Endothelial cell (in vitro differentiated cells): ENCODE data around the gene ARG2. TPM values are rescaled to one million over a fixed set of nuclear protein-coding genes. Genes with fewer than 3 reads are reported as not detected.

Source experiments
- DNase-seq: peaks from one replicate; pipeline ENCODE4 v3.0.0; 2021; ENCODE audit warnings: low spot score
- H3K27ac Mint-ChIP-seq: one replicate; pipeline ENCODE4 v1.8.0; 2021; ENCODE audit warnings: mixed read lengths, inconsistent platforms; ENCODE audit not compliant: unreplicated experiment
- H3K27me3 Mint-ChIP-seq: one replicate; pipeline ENCODE4 v1.8.0; 2021; ENCODE audit warnings: mild to moderate bottlenecking, moderate library complexity, mixed read lengths, inconsistent platforms; ENCODE audit not compliant: unreplicated experiment
- H3K36me3 Mint-ChIP-seq: one replicate; pipeline ENCODE4 v1.8.0; 2021; ENCODE audit warnings: mild to moderate bottlenecking, low read depth, mixed read lengths, inconsistent platforms; ENCODE audit not compliant: unreplicated experiment
- H3K4me1 Mint-ChIP-seq: one replicate; pipeline ENCODE4 v1.8.0; 2021; ENCODE audit warnings: mild to moderate bottlenecking, mixed read lengths, inconsistent platforms; ENCODE audit not compliant: unreplicated experiment
- H3K4me3 Mint-ChIP-seq: one replicate; pipeline ENCODE4 v1.8.0; 2021; ENCODE audit warnings: mild to moderate bottlenecking, mixed read lengths, inconsistent platforms; ENCODE audit not compliant: unreplicated experiment
- H3K9me3 Mint-ChIP-seq: one replicate; pipeline ENCODE4 v1.8.0; 2021; ENCODE audit warnings: mixed read lengths, inconsistent platforms; ENCODE audit not compliant: unreplicated experiment
- CTCF ChIP-seq: fragments of 200-600 bp; sonication (generic); IDR thresholded peaks from one replicate; pipeline ENCODE4 v1.5.0; 2021; ENCODE audit warnings: antibody characterized with exemption; ENCODE audit not compliant: unreplicated experiment
- total RNA-seq: library from RNA; stranded (reverse); fragmentation: NEBNext Ultra II Directional; extraction: Animal tissue kit (Norgen Biotek cat#: 25700); gene quantifications from one replicate; pipeline ENCODE4 v1.2.1, GENCODE V29; 2021; ENCODE audit not compliant: unreplicated experiment

ARG2 gene
- total RNA-seq, 1 donor from 2014 or later, result 18.6 TPM

GRCh38 chr14:67641902-67642749 is 22.4 kb downstream of the ARG2 start:
- Mint-ChIP-seq H3K27ac (no peak overlapping the region), H3K27me3 (no peaks in the 10 kb centered on the region), H3K4me3 (no peak overlapping the region), H3K9me3 (no peaks in the 10 kb centered on the region), H3K36me3 (peaks cover 20% of the 10 kb centered on the region), H3K4me1 (no peaks in the 10 kb centered on the region)
- no peak for DNase-seq
- TF ChIP-seq CTCF, result no peak

- Mint-ChIP-seq H3K27me3 (no peaks in the 10 kb centered on the region), H3K27ac (no peak overlapping the region), H3K36me3 (peaks cover 22% of the 10 kb centered on the region), H3K4me1 (no peaks in the 10 kb centered on the region), H3K4me3 (peak overlapping the region; percentile 16), H3K9me3 (no peaks in the 10 kb centered on the region)
- TF ChIP-seq CTCF, result no peak
- no peak for DNase-seq
These were observed 24.0 kb downstream of the ARG2 start for GRCh38 chr14:67643713-67644112.

- no peak for TF ChIP-seq CTCF
- no peaks in the 10 kb centered on the region for H3K4me1 Mint-ChIP-seq
- DNase-seq, result no peak
- H3K36me3 Mint-ChIP-seq, result peaks cover 22% of the 10 kb centered on the region
- no peak overlapping the region for H3K4me3 Mint-ChIP-seq
- no peaks in the 10 kb centered on the region for H3K27me3 Mint-ChIP-seq
- H3K9me3 Mint-ChIP-seq, result no peaks in the 10 kb centered on the region
- no peak overlapping the region for H3K27ac Mint-ChIP-seq
These were observed 24.7 kb downstream of the ARG2 start for GRCh38 chr14:67644428-67644827.

GRCh38 chr14:67645414-67645813 is 25.7 kb downstream of the ARG2 start:
- Mint-ChIP-seq H3K27ac (no peak overlapping the region), H3K27me3 (no peaks in the 10 kb centered on the region), H3K9me3 (no peaks in the 10 kb centered on the region), H3K36me3 (peaks cover 27% of the 10 kb centered on the region), H3K4me1 (no peaks in the 10 kb centered on the region), H3K4me3 (peak overlapping the region; percentile 12)
- DNase-seq, result no peak
- no peak for TF ChIP-seq CTCF

GRCh38 chr14:67646131-67646530 is 26.4 kb downstream of the ARG2 start:
- no peak overlapping the region for H3K27ac Mint-ChIP-seq
- TF ChIP-seq CTCF, result no peak
- H3K27me3 Mint-ChIP-seq, result peaks cover under 1% of the 10 kb centered on the region
- no peak overlapping the region for H3K4me3 Mint-ChIP-seq
- no peaks in the 10 kb centered on the region for H3K4me1 Mint-ChIP-seq
- H3K36me3 Mint-ChIP-seq, result peaks cover 31% of the 10 kb centered on the region
- H3K9me3 Mint-ChIP-seq, result no peaks in the 10 kb centered on the region
- no peak for DNase-seq
